Stimulated activated CD4-positive, alpha-beta T cell treated with anti-CD3 and anti-CD28 coated beads, Interleukin-12 subunit alpha, Interleukin-12 subunit beta, amount 100 ng/mL, for 48 hours (primary cell): Measurements from ENCODE around the gene ANGPTL2.
A peak's percentile ranks its signal among the peaks of the same experiment; 100 is the strongest.
"Not testable (repeated sequence)": the region's sequence is repeated elsewhere in the genome, so short reads cannot be mapped to it uniquely, and the experiment has no call there.

Experiments
- DNase-seq, 3 donors: peaks; one replicate each; pipeline ENCODE4 v3.0.0-alpha.2; 2020; ENCODE audit warnings: low read depth in 2 of 3, low spot score in 1 of 3

The ANGPTL2 gene

GRCh38 chr9:127154390-127155191 lies 32.2 kb upstream of the ANGPTL2 start:
- peak in 1 of 3 donors; percentile 12 for DNase-seq

DNA sequence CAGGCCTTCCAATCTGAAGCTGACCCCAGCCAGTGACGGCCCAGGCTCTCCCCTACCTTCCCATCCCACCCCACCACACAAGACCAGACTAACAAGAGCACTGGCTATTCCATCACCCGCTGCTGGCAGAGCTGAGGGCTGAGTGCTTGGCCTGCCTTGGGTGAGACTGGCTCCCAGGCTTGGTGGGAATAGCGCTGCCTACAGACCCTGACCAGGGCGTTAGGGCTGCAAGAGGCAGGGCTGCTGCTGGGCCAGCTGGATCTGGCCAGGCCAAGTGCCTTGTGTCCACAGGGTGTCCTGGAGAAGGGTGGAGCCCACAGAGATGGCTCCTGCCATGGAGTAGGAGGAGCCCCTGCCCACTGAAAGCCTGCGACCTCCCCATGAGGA lies 31.6 kb upstream of the ANGPTL2 start:
- no peak for DNase-seq

DNA sequence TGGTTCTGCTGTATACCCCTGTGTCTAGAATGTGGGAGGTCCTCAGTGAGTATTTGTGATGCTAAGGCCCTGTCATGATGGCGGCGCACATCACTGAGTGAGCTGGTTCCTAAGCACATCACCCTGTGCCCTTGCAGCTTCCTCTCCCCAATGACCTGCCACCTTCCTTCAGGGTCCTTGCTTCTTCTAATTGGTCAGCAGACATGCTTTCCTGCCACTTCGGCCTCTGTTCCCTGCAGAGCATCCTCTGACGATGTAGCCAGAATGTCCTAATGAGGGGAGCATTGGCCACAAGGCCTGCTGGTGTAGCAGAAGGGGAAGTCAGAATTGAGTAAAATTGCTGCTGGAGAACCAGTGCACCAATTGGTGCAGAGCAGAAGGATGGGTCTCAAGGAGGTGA lies 31.1 kb upstream of the ANGPTL2 start:
- DNase-seq = no peak

- no peak for DNase-seq
Measured at GRCh38 chr9:127149463-127150390, 27.3 kb upstream of the ANGPTL2 start.

- no peak for DNase-seq
Measured at GRCh38 chr9:127149010-127149409, 26.6 kb upstream of the ANGPTL2 start.

DNA sequence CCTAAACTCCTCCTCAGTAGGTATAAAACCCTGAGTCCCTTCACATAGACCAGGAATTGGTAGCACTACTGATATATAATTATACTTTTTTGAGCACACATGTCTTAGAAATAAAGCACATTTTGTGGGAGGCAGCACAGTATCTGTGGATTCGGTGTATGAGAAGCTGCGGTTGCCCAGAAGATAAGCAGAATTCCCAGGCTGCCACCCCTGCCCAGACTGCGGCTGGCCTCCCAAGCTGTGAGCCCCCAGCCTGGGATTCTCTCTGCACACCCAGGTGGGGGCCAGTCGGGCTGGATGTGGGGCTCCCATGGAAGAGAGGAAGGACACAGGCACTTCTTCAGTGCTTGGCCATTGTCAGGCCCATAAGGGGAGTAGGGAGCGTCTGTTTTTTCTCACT lies 25.6 kb upstream of the ANGPTL2 start:
- no peak for DNase-seq

GRCh38 chr9:127147251-127147650 lies 24.8 kb upstream of the ANGPTL2 start:
- DNase-seq = no peak

GRCh38 chr9:127146841-127147240 lies 24.4 kb upstream of the ANGPTL2 start:
- not testable (repeated sequence) for DNase-seq

GRCh38 chr9:127144670-127145445 lies 22.4 kb upstream of the ANGPTL2 start:
- no peak for DNase-seq

- DNase-seq = no peak
Measured at GRCh38 chr9:127143920-127144465, 21.6 kb upstream of the ANGPTL2 start.

DNA sequence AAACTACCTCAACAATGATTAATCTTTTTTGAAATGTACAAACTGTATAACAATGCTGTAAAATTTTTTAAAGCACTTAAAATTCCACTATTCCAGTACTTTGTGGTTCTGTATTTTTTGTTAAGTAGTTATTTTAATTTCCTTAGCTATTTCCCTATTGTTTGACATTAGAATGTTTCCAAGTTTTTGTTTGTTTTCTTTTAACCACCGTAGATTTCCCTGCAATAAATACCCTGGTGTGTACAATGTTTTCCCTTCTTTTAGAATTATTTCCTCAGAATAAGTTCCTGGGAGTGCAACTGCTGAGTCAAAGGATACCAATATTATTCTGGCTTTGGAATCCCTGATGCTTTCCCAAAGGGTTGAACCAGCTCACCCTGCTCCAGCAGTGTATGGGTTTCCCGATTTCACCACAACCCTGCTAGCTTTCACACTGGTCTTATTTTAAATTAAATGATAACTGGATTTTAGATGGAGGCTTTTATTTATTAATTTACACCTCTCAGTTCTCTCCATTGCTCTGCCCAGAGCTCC lies 20.6 kb upstream of the ANGPTL2 start:
- no peak for DNase-seq

DNA sequence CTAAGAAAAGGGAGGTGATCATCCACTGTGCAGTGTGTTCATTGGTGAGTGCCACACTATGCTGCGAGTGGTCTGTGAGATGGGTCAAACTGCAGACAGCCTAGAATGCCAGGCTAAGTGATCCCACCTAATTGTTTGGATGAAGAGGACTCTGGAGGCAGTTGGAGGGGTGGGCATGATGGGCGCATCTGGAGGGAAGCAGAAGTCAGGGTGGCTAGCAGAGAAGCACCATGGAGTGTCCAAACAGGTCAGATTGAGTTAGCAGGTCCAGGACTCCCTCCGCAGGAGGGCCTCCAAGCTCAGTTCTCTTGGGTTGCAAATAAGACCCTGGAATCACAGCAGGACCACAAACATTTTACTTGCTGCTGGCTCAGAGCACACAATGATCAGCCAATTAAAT lies 19.9 kb upstream of the ANGPTL2 start:
- no peak for DNase-seq

DNA sequence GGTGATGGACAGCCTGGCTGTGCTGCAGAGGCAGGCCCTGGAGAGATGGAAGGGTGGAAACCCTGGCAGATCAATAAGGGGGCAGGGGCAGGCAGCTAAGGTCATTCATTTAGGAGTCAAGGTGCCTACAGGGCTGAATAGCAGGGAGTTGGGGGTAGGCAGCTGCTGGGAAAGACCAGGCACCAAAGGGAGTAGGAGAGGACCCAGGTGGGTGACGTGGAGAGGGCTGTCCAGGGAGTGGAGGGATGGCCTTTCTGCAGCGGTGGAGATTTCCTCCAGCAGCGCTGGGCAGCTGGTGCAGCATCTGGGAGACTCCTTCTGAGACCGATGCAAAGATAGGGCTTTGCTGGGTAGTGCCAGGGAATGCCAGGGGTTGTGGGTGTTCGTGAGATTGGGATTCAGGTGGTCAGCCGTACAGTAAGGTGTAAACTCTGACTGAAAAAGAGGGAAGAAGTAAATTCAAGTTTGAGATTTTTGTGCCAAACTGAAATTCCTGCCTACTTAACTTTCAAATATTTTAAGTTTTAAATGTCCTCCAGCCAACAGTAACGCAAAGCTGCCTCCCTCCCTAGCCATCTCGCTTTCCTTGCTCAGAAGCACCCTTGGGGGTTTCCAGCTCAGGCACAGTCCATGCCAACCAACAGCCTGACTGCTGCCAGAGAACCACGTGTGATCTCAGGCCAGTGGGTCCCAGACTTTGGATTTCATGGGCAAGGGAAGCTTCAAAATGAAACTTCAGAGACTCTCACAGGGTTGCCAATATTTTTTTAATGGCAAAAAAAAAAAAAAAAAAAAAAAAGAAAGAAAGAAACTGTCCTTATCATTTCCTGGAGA lies 18.6 kb upstream of the ANGPTL2 start:
- DNase-seq = no peak

- no peak for DNase-seq
Measured at GRCh38 chr9:127140181-127140580, 17.7 kb upstream of the ANGPTL2 start.

DNA sequence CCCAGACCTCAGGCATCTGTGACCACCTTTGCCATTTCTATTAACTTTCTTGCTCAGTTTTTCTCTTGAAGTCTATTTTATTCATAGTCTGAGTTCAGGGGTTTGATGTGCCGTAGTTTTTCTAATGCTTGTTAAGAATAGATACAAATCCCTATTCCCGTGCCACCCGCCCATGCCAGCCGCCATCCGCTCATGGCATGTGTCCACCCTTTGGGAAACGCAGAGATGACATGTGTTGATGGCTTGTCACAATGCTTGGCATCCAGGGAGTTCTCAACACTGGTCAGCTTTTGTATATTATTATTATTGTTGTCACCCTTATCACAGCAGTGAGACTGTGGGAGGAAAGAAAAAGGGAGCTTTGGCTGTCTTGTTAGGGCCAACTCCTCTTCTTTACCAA lies 17.3 kb upstream of the ANGPTL2 start:
- DNase-seq = no peak

- DNase-seq = no peak
Measured at GRCh38 chr9:127139071-127139731, 16.8 kb upstream of the ANGPTL2 start.

DNA sequence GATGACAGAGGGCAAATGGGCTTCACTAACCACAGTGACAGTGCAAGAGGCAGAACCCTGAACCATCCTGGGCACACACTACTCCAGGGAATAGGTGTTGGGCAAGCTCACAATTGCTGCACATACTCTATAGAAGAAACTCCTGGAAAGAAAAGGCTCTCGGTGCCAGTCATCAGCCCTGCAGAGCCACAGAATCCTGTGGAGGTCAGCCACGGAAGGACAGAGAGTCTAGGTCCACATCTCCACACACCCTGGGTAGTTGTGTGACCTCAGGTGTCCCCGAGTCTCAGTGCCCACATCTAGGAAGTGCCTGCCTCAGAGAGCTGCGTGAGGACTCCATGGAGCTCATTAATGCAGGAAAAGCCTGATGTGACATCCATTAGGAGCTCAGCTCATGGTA lies 16.0 kb upstream of the ANGPTL2 start:
- DNase-seq = no peak

GRCh38 chr9:127137640-127138360 lies 15.4 kb upstream of the ANGPTL2 start:
- DNase-seq = no peak
